ENCODE results near the gene SOX10.

The SOX10 gene

GRCh38 chr22:38021206-38021605 is 36.9 kb upstream of the SOX10 start:
- DNase-seq (ENCODE audit: low spot score) = no peak
- no peak overlapping the region for H3K27ac Mint-ChIP-seq
- H3K9me3 Mint-ChIP-seq = no peaks in the 10 kb centered on the region
- H3K27me3 Mint-ChIP-seq (ENCODE audit: low read depth) = no peaks in the 10 kb centered on the region
- no peaks in the 10 kb centered on the region for H3K4me1 Mint-ChIP-seq (ENCODE audit: low read depth)
- no peak overlapping the region for H3K4me3 Mint-ChIP-seq
- no peaks in the 10 kb centered on the region for H3K36me3 Mint-ChIP-seq (ENCODE audit: low read depth)

- H3K27me3 Mint-ChIP-seq (ENCODE audit: low read depth) = no peaks in the 10 kb centered on the region
- no peak overlapping the region for H3K27ac Mint-ChIP-seq
- no peaks in the 10 kb centered on the region for H3K4me1 Mint-ChIP-seq (ENCODE audit: low read depth)
- H3K36me3 Mint-ChIP-seq (ENCODE audit: low read depth) = no peaks in the 10 kb centered on the region
- H3K9me3 Mint-ChIP-seq = no peaks in the 10 kb centered on the region
- no peak for DNase-seq (ENCODE audit: low spot score)
- no peak overlapping the region for H3K4me3 Mint-ChIP-seq
Observed at GRCh38 chr22:38018938-38019827, 34.8 kb upstream of the SOX10 start.

DNA sequence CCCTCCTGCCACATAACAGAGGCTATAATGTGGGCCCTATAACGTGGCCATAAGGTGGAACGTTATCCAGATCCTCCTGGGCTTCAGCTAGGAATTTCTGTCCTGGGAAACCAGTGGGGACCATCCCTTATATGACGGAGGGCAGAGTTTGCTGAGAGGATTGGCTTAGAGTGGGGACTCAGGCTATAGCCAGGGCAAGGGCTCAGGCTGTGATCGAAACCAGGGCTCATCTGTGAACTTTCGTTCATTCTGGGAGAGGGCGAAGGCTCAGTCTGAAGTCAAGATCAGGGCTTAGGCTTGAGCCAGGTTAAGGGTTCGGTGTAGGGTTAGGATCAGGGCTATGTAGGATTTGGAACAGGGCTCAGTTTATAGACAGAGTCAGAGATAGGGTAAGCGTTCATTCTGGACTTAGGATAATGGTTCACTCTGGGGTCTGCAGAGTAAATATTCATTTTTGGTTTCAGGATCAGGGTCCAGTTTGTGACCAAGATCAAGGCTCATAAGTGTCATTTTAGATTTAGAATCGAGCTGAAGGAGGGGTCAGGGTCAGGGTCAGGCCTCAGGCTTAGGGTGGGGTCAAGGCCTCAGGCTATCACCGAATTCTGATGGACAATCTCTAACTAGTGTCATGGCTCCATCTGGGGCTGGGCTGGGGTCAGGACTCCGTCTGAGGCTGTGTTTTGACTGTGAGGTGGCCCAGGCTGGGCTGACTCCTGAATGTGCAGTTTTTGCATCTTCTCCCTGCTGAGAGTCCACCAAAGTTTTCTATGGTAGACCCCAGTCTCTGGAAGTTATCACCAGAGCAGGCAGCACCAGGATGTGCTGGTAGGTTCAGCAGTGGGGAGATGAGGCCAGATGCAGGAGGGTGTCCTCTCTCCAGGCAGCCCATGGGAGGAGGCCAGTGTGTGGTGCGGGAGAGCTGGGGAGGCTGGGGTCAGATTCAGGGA is 33.9 kb upstream of the SOX10 start:
- no peaks in the 10 kb centered on the region for H3K36me3 Mint-ChIP-seq (ENCODE audit: low read depth)
- no peak overlapping the region for H3K4me3 Mint-ChIP-seq
- no peak overlapping the region for H3K27ac Mint-ChIP-seq
- H3K27me3 Mint-ChIP-seq (ENCODE audit: low read depth) = no peaks in the 10 kb centered on the region
- DNase-seq (ENCODE audit: low spot score) = no peak
- H3K9me3 Mint-ChIP-seq = no peaks in the 10 kb centered on the region
- H3K4me1 Mint-ChIP-seq (ENCODE audit: low read depth) = no peaks in the 10 kb centered on the region

DNA sequence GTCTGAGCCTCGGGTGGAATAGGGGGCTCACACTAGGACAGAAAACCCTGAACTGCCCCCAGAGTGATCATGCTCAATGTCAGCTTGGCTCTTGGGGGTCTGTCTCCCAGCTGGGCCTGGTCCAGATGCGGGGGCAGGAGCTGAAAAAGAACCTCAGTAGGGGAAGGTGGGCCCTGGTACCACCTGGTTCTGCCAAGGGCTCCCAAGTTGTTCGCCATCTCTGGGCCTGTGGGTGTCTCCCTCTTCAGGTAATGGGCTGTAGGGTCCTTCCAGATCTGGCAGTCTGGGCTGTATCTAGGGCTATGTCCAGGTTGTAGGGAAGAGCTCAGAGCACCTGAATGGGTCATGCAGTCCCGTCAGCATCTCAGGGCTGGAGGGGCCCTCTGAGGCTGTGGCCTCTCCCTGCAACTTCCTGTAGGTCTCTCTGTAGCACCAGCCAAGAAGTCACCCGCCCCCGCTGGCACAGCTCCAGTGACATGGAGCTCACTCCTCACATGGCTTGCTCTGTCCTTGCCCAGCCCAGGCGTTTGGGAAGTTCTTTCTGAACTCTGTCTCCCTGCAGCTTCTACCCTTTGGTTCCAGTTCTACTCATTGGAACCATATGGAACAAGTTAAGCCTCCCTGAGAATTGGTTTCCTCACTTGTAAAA is 33.0 kb upstream of the SOX10 start:
- H3K4me1 Mint-ChIP-seq (ENCODE audit: low read depth) = no peaks in the 10 kb centered on the region
- no peaks in the 10 kb centered on the region for H3K9me3 Mint-ChIP-seq
- H3K36me3 Mint-ChIP-seq (ENCODE audit: low read depth) = no peaks in the 10 kb centered on the region
- H3K27ac Mint-ChIP-seq = no peak overlapping the region
- H3K4me3 Mint-ChIP-seq = no peak overlapping the region
- DNase-seq (ENCODE audit: low spot score) = no peak
- H3K27me3 Mint-ChIP-seq (ENCODE audit: low read depth) = no peaks in the 10 kb centered on the region

DNA sequence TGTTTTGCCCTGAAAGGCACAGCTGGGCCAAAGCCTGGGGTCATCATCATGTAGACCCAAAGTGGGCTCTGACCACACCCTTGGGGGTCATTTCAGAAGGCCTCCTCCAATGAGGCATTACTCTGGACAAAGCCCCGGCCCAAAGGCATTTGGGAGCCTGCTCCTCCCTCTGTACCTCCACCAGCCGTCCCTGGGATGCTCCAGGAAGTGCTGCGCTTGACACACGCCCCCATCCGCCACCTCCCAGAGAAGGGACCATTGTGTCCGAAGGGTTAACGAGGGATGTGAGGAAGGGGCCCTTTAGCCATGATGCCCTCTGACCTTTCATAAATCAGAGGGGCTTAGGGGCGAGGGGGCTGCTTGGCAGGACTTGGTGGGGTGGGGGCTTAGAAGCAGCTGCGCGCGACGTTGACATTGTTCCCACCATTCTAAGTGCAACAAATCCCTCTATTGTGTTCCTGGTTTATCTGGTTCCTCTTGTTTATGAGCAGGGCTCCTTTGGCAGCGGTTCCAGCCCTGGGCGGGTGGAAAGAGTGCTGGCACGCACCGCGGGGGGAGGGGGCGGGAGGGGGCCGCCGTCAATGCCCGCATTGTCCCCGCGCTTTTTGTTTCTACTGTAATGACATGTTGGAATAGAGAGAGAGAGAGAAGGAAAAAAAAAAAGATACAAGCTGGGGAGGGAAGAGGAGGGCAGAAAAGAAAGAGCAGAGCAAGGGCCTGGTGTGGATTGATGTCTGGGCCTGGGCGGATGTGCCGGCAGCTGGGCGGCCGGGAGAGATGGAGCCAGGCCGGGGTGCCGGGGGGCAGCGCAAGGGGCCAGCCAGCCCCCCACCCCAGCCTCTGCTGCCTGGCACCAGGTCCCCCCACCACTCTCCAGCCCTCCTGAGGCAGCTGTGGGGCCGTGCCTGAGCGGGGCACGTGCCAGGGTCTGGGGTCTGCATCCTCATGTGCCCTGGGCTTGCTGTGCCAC is 32.1 kb upstream of the SOX10 start:
- Mint-ChIP-seq H3K27me3 (ENCODE audit: low read depth) (no peaks in the 10 kb centered on the region), H3K9me3 (no peaks in the 10 kb centered on the region), H3K4me1 (ENCODE audit: low read depth) (no peaks in the 10 kb centered on the region), H3K27ac (no peak overlapping the region), H3K4me3 (no peak overlapping the region), H3K36me3 (ENCODE audit: low read depth) (no peaks in the 10 kb centered on the region)
- DNase-seq (ENCODE audit: low spot score) = no peak

- no peaks in the 10 kb centered on the region for H3K27me3 Mint-ChIP-seq (ENCODE audit: low read depth)
- no peak overlapping the region for H3K4me3 Mint-ChIP-seq
- H3K9me3 Mint-ChIP-seq = no peaks in the 10 kb centered on the region
- no peak overlapping the region for H3K27ac Mint-ChIP-seq
- peaks cover 2% of the 10 kb centered on the region for H3K4me1 Mint-ChIP-seq (ENCODE audit: low read depth)
- H3K36me3 Mint-ChIP-seq (ENCODE audit: low read depth) = no peaks in the 10 kb centered on the region
- no peak for DNase-seq (ENCODE audit: low spot score)
Observed at GRCh38 chr22:38014083-38014482, 29.7 kb upstream of the SOX10 start.

DNA sequence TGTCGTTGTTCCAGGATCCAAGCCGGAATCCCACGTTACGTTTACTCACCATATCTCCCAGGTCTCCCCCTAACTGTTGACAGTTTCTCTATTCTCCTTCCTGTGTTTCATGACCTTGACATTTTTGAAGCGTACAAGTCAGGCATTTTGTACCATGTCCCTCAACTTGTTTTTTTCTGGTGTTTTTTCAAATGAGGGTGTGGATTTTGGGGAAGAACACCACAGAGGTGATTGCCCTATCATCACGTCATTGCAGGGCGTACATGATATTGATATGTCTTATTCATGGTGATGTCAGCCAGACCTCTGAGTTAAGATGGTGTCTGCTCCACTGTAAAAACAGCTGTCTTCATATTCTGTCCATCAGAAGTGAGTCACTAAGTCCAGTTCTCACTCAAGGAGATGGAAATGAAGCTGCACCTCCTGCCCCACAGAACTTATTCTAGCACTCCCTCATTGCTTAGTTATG is 28.3 kb upstream of the SOX10 start:
- no peaks in the 10 kb centered on the region for H3K9me3 Mint-ChIP-seq
- H3K4me1 Mint-ChIP-seq (ENCODE audit: low read depth) = peaks cover 4% of the 10 kb centered on the region
- no peak for DNase-seq (ENCODE audit: low spot score)
- no peak overlapping the region for H3K27ac Mint-ChIP-seq
- H3K36me3 Mint-ChIP-seq (ENCODE audit: low read depth) = no peaks in the 10 kb centered on the region
- no peak overlapping the region for H3K4me3 Mint-ChIP-seq
- H3K27me3 Mint-ChIP-seq (ENCODE audit: low read depth) = no peaks in the 10 kb centered on the region

- H3K36me3 Mint-ChIP-seq (ENCODE audit: low read depth) = no peaks in the 10 kb centered on the region
- peaks cover 4% of the 10 kb centered on the region for H3K4me1 Mint-ChIP-seq (ENCODE audit: low read depth)
- no peaks in the 10 kb centered on the region for H3K27me3 Mint-ChIP-seq (ENCODE audit: low read depth)
- no peak overlapping the region for H3K4me3 Mint-ChIP-seq
- no peak overlapping the region for H3K27ac Mint-ChIP-seq
- DNase-seq (ENCODE audit: low spot score) = no peak
- H3K9me3 Mint-ChIP-seq = no peaks in the 10 kb centered on the region
Observed at GRCh38 chr22:38009000-38009806, 24.8 kb upstream of the SOX10 start.

- H3K27me3 Mint-ChIP-seq (ENCODE audit: low read depth) = no peaks in the 10 kb centered on the region
- no peak overlapping the region for H3K27ac Mint-ChIP-seq
- H3K36me3 Mint-ChIP-seq (ENCODE audit: low read depth) = no peaks in the 10 kb centered on the region
- no peak overlapping the region for H3K4me3 Mint-ChIP-seq
- no peaks in the 10 kb centered on the region for H3K9me3 Mint-ChIP-seq
- DNase-seq (ENCODE audit: low spot score) = no peak
- H3K4me1 Mint-ChIP-seq (ENCODE audit: low read depth) = peaks cover 4% of the 10 kb centered on the region
Observed at GRCh38 chr22:38007330-38007902, 23.1 kb upstream of the SOX10 start.

- H3K4me3 Mint-ChIP-seq = no peak overlapping the region
- H3K9me3 Mint-ChIP-seq = no peaks in the 10 kb centered on the region
- no peaks in the 10 kb centered on the region for H3K27me3 Mint-ChIP-seq (ENCODE audit: low read depth)
- DNase-seq (ENCODE audit: low spot score) = no peak
- no peak overlapping the region for H3K27ac Mint-ChIP-seq
- H3K36me3 Mint-ChIP-seq (ENCODE audit: low read depth) = no peaks in the 10 kb centered on the region
- peaks cover 4% of the 10 kb centered on the region for H3K4me1 Mint-ChIP-seq (ENCODE audit: low read depth)
Observed at GRCh38 chr22:38006906-38007305, 22.6 kb upstream of the SOX10 start.

DNA sequence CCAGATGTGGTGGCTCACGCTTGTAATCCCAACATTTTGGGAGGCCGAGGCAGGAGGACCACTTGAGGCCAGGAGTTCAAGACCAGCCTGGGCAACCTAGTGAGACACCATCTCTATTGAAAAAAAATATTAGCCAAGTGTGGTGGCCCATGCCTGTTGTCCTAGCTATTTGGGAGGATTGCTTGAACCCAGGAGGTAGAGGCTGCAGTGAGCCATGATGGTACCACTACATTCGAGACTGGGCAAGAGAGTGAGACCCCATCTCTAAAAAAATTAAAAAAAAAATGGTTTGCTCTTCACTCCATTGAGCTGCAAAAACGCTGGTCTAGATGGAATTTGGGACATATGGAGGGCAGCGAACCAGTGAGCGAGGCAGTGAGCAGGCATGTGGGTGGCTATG is 21.6 kb upstream of the SOX10 start:
- Mint-ChIP-seq H3K36me3 (ENCODE audit: low read depth) (no peaks in the 10 kb centered on the region), H3K4me3 (no peak overlapping the region)
- no peak for DNase-seq (ENCODE audit: low spot score)

GRCh38 chr22:37999640-38000272 is 15.4 kb upstream of the SOX10 start:
- H3K4me3 Mint-ChIP-seq = no peak overlapping the region
- no peaks in the 10 kb centered on the region for H3K36me3 Mint-ChIP-seq (ENCODE audit: low read depth)
- DNase-seq (ENCODE audit: low spot score) = no peak
- H3K9me3 Mint-ChIP-seq = no peaks in the 10 kb centered on the region
- no peaks in the 10 kb centered on the region for H3K4me1 Mint-ChIP-seq (ENCODE audit: low read depth)
- no peak overlapping the region for H3K27ac Mint-ChIP-seq
- H3K27me3 Mint-ChIP-seq (ENCODE audit: low read depth) = no peaks in the 10 kb centered on the region

More for the DNA sequence above, 21.6 kb upstream of the SOX10 start:
- Mint-ChIP-seq H3K9me3 (no peaks in the 10 kb centered on the region), H3K4me1 (ENCODE audit: low read depth) (peaks cover 4% of the 10 kb centered on the region), H3K27me3 (ENCODE audit: low read depth) (no peaks in the 10 kb centered on the region), H3K27ac (no peak overlapping the region)
